Neuronal stem cell (in vitro differentiated cells): ENCODE measurements around the gene SRP9.

Experiments used
- DNase-seq: peaks from one replicate; pipeline ENCODE4 v3.0.0-alpha.2; 2013; ENCODE audit warnings: low spot score
- H2AFZ ChIP-seq: one replicate; pipeline ENCODE4 v1.6.1; 2013; ENCODE audit warnings: mild to moderate bottlenecking, low read length, inconsistent platforms
- H2AK5ac ChIP-seq: 2 replicates; pipeline ENCODE4 v1.6.1; 2013; ENCODE audit warnings: low read depth, mild to moderate bottlenecking, inconsistent platforms, low read length, moderate library complexity, mixed read lengths
- H2BK120ac ChIP-seq: 2 replicates; pipeline ENCODE4 v1.6.1; 2013; ENCODE audit warnings: low read depth, mild to moderate bottlenecking, inconsistent platforms, low read length, moderate library complexity, mixed read lengths
- H2BK12ac ChIP-seq: one replicate; pipeline ENCODE4 v1.6.1; 2013; ENCODE audit warnings: low read length, inconsistent platforms
- H2BK15ac ChIP-seq: 2 replicates; pipeline ENCODE4 v1.6.1; 2013; ENCODE audit warnings: mild to moderate bottlenecking, low read length, inconsistent platforms, mixed read lengths
- H2BK5ac ChIP-seq: one replicate; pipeline ENCODE4 v1.6.1; 2013; ENCODE audit warnings: inconsistent platforms, mild to moderate bottlenecking, low read length, moderate library complexity
- H3K14ac ChIP-seq: one replicate; pipeline ENCODE4 v1.6.1; 2013; ENCODE audit warnings: low read length, inconsistent platforms
- H3K18ac ChIP-seq: 2 replicates; pipeline ENCODE4 v1.6.1; 2013; ENCODE audit warnings: low read length, inconsistent platforms
- H3K23ac ChIP-seq: 2 replicates; pipeline ENCODE4 v1.6.1; 2013; ENCODE audit warnings: low read depth, mild to moderate bottlenecking, mixed read lengths, low read length, inconsistent platforms; ENCODE audit not compliant: poor library complexity
- H3K27ac ChIP-seq: replicated peaks from 3 replicates; pipeline ENCODE4 v1.5.1; 2013; ENCODE audit warnings: low read length, inconsistent platforms
- H3K27me3 ChIP-seq, 3 experiments: 2 replicates each; pipeline ENCODE4 v1.6.1; 2013; ENCODE audit warnings: low read length in 3 of 3, mild to moderate bottlenecking in 2 of 3, inconsistent platforms in 1 of 3, low read depth in 1 of 3, mixed read lengths in 1 of 3, moderate library complexity in 1 of 3; ENCODE audit not compliant: control insufficient read depth in 3 of 3, insufficient read depth in 3 of 3
- H3K36me3 ChIP-seq, 2 donors: replicated peaks in 1 of 2; 2 replicates each; pipeline ENCODE4 v1.6.1; 2013; ENCODE audit warnings: low read length in 2 of 2; ENCODE audit not compliant: control insufficient read depth in 2 of 2, insufficient read depth in 2 of 2
- H3K4ac ChIP-seq: 2 replicates; pipeline ENCODE4 v1.6.1; 2013; ENCODE audit warnings: inconsistent platforms, mild to moderate bottlenecking, low read length, moderate library complexity
- H3K4me1 ChIP-seq, 2 donors: 1 replicate in 1 of 2; 2 replicates in 1 of 2; pipeline ENCODE4 v1.6.1; 2013; ENCODE audit warnings: low read length in 2 of 2, low read depth in 1 of 2; ENCODE audit not compliant: control insufficient read depth in 2 of 2, insufficient read depth in 1 of 2
- H3K4me2 ChIP-seq: one replicate; pipeline ENCODE4 v1.6.1; 2013; ENCODE audit warnings: mild to moderate bottlenecking, low read length, inconsistent platforms; ENCODE audit not compliant: insufficient read depth, poor library complexity, severe bottlenecking
- H3K4me3 ChIP-seq, 2 donors: 2 replicates each; pipeline ENCODE4 v1.5.1; 2013; ENCODE audit warnings: low read length in 2 of 2, mild to moderate bottlenecking in 2 of 2, inconsistent platforms in 1 of 2, moderate library complexity in 1 of 2
- H3K79me1 ChIP-seq: one replicate; pipeline ENCODE4 v1.6.1; 2013; ENCODE audit warnings: low read depth, mild to moderate bottlenecking, inconsistent platforms, low read length, moderate library complexity
- H3K9ac ChIP-seq: one replicate; pipeline ENCODE4 v1.6.1; 2013; ENCODE audit warnings: mild to moderate bottlenecking, low read depth, low read length, inconsistent platforms; ENCODE audit not compliant: poor library complexity
- H3K9me3 ChIP-seq, 2 donors: replicated peaks in 1 of 2; 2 replicates each; pipeline versions ENCODE3 to v1.6.1; 2013; ENCODE audit warnings: low read length in 2 of 2, mild to moderate bottlenecking in 2 of 2, inconsistent platforms in 1 of 2, low read depth in 1 of 2, mixed read lengths in 1 of 2, moderate library complexity in 1 of 2; ENCODE audit not compliant: control insufficient read depth in 2 of 2, insufficient read depth in 1 of 2
- H4K8ac ChIP-seq: one replicate; pipeline ENCODE4 v1.6.1; 2013; ENCODE audit warnings: low read depth, mild to moderate bottlenecking, inconsistent platforms, low read length, moderate library complexity
- H4K91ac ChIP-seq: one replicate; pipeline ENCODE4 v1.6.1; 2013; ENCODE audit warnings: low read length, low read depth, mild to moderate bottlenecking, inconsistent platforms; ENCODE audit not compliant: poor library complexity
- WGBS, 2 donors: extraction: QIAGEN DNeasy Blood & Tissue Kit; methylation state at CpG; one replicate each; pipeline ENCODE4 v1.1.7; 2013; ENCODE audit warnings: missing lambda C conversion rate in 2 of 2, mixed read lengths in 1 of 2; ENCODE audit not compliant: insufficient read length in 2 of 2, insufficient replicate concordance in 1 of 2; ENCODE audit errors: extremely low coverage in 2 of 2; 5-methylcytosine and 5-hydroxymethylcytosine counted together

SRP9 gene

DNA sequence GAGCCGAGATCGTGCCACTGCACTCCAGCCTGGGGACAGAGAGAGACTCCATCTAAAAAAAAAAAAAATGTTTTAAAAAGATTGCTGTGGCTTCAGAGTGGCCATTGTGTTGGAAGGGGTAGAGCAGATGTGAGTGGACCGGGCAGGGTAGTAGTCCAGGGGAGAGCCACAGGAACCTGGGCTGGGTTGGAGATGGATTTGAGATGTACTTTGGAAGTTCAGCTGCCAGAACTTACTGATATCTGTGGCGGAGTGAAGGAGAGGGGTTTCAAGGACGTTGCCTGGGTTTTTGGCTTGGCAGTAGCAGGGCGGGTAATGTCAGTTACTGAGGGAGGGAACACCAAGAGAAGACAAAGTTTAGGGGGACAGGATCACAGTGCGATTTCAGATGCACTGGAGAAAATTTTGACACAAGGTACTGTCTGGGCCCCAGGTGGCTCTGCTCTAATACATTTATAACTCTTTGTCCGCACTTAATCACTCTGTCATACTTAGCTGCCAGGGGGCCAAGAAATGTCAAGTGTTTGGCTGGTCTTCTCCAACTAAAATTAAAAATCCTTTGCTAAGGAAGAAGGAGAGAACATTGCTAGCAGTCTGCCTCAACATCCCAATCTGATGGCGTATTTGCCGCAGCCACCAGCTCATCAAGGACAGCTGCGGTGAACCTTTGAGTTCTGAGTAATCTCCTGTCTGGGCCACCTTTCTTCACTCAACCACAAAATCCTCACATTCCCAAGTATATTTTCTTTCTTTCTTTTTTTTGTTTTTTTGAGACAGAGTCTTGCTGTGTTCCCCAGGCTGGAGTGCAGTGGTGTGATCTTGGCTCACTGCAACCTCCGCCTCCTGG lies 41.9 kb downstream of the SRP9 start:
- H3K14ac ChIP-seq = no peak overlapping the region
- no peak overlapping the region for H3K18ac ChIP-seq
- H3K36me3 ChIP-seq = peaks cover 0 to 6% of the 10 kb centered on the region in 2 donors
- H2AFZ ChIP-seq = no peak overlapping the region
- H3K4me1 ChIP-seq = peaks cover 6 to 25% of the 10 kb centered on the region in 2 donors
- no peak overlapping the region for H2BK5ac ChIP-seq
- no peak overlapping the region for H4K8ac ChIP-seq
- H2BK120ac ChIP-seq = no peak overlapping the region
- H3K4ac ChIP-seq = no peak overlapping the region
- no peak overlapping the region for H4K91ac ChIP-seq
- H3K23ac ChIP-seq = no peak overlapping the region
- no peak overlapping the region for H3K9ac ChIP-seq
- H3K4me2 ChIP-seq = no peak overlapping the region
- H3K4me3 ChIP-seq = no peak overlapping the region
- peaks cover 2% of the 10 kb centered on the region for H3K79me1 ChIP-seq
- DNase-seq = no peak
- H2BK15ac ChIP-seq = no peak overlapping the region
- H3K9me3 ChIP-seq = no peaks in the 10 kb centered on the region
- no peaks in the 10 kb centered on the region for H3K27me3 ChIP-seq
- no peak overlapping the region for H2AK5ac ChIP-seq
- H2BK12ac ChIP-seq = no peak overlapping the region
- no peak overlapping the region for H3K27ac ChIP-seq
- WGBS, 2 donors = no CpG with 5 or more reads among the region's 12 CpGs

DNA sequence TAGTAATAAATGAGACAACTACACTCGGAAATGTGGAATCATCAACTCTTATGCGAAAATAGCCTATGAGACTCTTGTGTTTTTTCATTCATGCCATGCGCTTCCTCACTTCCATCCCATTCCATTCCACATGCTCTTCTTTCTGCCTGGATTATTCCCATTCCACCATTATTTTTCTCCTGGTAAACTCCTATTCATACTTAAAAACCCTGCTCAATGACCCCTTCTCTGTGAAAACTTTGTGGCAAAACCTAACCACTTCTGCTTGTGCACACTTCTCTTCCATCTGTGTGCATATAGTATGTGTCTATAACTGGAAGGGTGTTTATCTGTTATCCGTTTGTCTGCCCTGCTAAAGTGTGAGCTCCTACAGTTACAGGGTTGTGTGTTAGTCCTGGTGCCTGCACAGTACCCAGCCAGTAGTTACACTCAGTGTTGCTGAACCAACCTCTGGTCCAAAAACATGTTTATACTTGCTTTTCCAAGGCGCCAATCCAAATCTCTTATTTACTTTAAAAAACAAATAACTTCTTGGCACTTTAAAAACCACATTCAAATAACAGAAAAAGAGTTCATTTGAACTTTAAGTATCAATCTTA lies 43.0 kb downstream of the SRP9 start:
- WGBS, 2 donors = no CpG with 5 or more reads among the region's 5 CpGs

DNA sequence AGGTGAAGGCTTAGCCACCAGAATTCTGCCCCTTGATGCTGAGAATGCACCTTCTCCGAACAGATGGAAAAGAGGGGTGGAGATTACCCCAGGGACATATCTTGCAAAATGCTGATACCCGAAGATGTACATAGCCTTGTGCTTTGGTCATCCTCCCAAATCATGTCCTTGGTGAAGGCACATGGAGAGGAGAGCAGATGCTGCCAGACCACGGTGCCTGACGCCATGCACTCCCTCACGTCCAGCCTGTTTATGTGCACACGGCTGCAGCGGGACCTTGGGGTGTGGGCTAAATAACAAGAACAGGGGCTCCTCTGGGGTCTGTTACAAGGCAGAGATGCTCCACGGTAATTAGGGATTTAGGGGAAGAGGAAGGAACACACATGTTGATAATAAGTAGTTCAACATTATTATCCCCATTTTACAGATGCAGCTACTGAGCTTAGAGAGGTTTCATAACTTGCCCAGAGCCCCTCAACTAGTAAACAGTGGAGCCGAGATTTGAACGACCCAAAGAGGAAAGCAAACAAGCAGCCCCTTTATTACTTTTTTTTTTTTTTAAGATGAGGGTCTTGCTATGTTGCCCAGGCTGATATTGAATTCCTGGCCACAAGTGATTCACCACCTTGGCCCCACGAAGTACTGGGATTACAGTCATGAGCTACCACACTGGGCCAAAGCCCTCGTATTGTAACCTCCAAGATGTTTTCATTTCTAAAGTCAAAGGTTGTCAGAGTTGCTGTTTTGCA lies 45.2 kb downstream of the SRP9 start:
- no peak overlapping the region for H2BK12ac ChIP-seq
- H3K79me1 ChIP-seq = peaks cover 2% of the 10 kb centered on the region
- peaks cover 3 to 13% of the 10 kb centered on the region in 2 donors for H3K4me1 ChIP-seq
- H2AK5ac ChIP-seq = no peak overlapping the region
- no peak overlapping the region for H2AFZ ChIP-seq
- peak overlapping the region; percentile 67 for H3K23ac ChIP-seq
- no peak for DNase-seq
- H3K27ac ChIP-seq = no peak overlapping the region
- H3K18ac ChIP-seq = no peak overlapping the region
- no peak overlapping the region for H2BK5ac ChIP-seq
- no peak overlapping the region for H3K4me2 ChIP-seq
- no peak overlapping the region for H3K4me3 ChIP-seq
- H3K9me3 ChIP-seq = no peaks in the 10 kb centered on the region
- no peak overlapping the region for H2BK120ac ChIP-seq
- H3K36me3 ChIP-seq = peaks cover 0 to 6% of the 10 kb centered on the region in 2 donors
- no CpG with 5 or more reads among the region's 12 CpGs for WGBS, 2 donors
- H4K8ac ChIP-seq = no peak overlapping the region
- no peaks in the 10 kb centered on the region for H3K27me3 ChIP-seq
- H2BK15ac ChIP-seq = no peak overlapping the region
- no peak overlapping the region for H3K9ac ChIP-seq
- H3K4ac ChIP-seq = no peak overlapping the region
- H4K91ac ChIP-seq = no peak overlapping the region
- no peak overlapping the region for H3K14ac ChIP-seq

More for the DNA sequence above, 43.0 kb downstream of the SRP9 start:
- no peak overlapping the region for H2BK120ac ChIP-seq
- no peak overlapping the region for H3K27ac ChIP-seq
- no peaks in the 10 kb centered on the region for H3K27me3 ChIP-seq
- H3K23ac ChIP-seq = no peak overlapping the region
- no peak overlapping the region for H3K4ac ChIP-seq
- H3K14ac ChIP-seq = no peak overlapping the region
- H2AK5ac ChIP-seq = no peak overlapping the region
- peaks cover 0 to 6% of the 10 kb centered on the region in 2 donors for H3K36me3 ChIP-seq
- no peak overlapping the region for H2BK15ac ChIP-seq
- H4K8ac ChIP-seq = no peak overlapping the region
- H3K9me3 ChIP-seq = no peaks in the 10 kb centered on the region
- H3K79me1 ChIP-seq = peaks cover 2% of the 10 kb centered on the region
- no peak overlapping the region for H3K4me2 ChIP-seq
- H4K91ac ChIP-seq = no peak overlapping the region
- H3K4me3 ChIP-seq = no peak overlapping the region
- no peak for DNase-seq
- no peak overlapping the region for H2BK12ac ChIP-seq
- H2BK5ac ChIP-seq = no peak overlapping the region
- H2AFZ ChIP-seq = no peak overlapping the region
- no peak overlapping the region for H3K18ac ChIP-seq
- peaks cover 8 to 27% of the 10 kb centered on the region in 2 donors for H3K4me1 ChIP-seq
- H3K9ac ChIP-seq = no peak overlapping the region

DNA sequence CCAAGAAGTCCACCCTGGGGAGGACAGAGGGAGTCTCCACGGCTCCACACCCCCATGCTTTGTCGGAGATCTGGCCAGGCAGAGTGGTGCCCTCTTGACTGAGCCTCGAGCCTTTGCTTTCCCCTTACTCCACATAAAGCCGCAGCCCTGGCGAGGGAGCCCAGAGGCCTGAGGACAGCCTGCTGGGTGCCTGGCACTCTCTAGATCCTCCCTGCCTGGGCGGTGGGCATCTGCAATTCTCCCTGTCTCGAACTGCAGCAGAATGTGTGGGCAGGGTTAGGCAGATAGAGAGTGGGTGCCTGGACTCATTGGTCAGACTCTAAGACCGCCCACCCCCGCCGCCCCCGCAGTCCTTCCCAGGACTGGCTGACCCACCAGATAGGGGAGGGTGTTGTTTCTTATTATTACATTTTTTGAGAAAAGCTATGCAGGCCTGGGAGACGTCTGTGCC lies 46.2 kb downstream of the SRP9 start:
- H3K79me1 ChIP-seq = peaks cover 2% of the 10 kb centered on the region
- no peak for DNase-seq
- H3K4me2 ChIP-seq = no peak overlapping the region
- no peak overlapping the region for H2AK5ac ChIP-seq
- H4K8ac ChIP-seq = no peak overlapping the region
- no peak overlapping the region for H3K23ac ChIP-seq
- no peak overlapping the region for H3K27ac ChIP-seq
- no CpG with 5 or more reads among the region's 12 CpGs for WGBS, 2 donors
- H2BK15ac ChIP-seq = no peak overlapping the region
- no peaks in the 10 kb centered on the region for H3K9me3 ChIP-seq
- no peak overlapping the region for H4K91ac ChIP-seq
- H3K14ac ChIP-seq = no peak overlapping the region
- H3K4me1 ChIP-seq = peaks cover 3 to 10% of the 10 kb centered on the region in 2 donors
- no peak overlapping the region for H2BK12ac ChIP-seq
- peaks cover 0 to 6% of the 10 kb centered on the region in 2 donors for H3K36me3 ChIP-seq
- H3K9ac ChIP-seq = no peak overlapping the region
- H3K27me3 ChIP-seq = no peaks in the 10 kb centered on the region
- H2BK120ac ChIP-seq = no peak overlapping the region
- no peak overlapping the region for H2BK5ac ChIP-seq
- no peak overlapping the region for H3K4ac ChIP-seq
- no peak overlapping the region for H2AFZ ChIP-seq
- no peak overlapping the region for H3K4me3 ChIP-seq
- no peak overlapping the region for H3K18ac ChIP-seq
